ENCODE results near the gene EEF1AKMT3. TPM values are rescaled to one million over a fixed set of nuclear protein-coding genes. Genes with fewer than 3 reads are reported as not detected.

Gene EEF1AKMT3
- total RNA-seq, 3 donors from 2014 or later, result 5.3 to 7.3 (median 6.2) TPM

DNA sequence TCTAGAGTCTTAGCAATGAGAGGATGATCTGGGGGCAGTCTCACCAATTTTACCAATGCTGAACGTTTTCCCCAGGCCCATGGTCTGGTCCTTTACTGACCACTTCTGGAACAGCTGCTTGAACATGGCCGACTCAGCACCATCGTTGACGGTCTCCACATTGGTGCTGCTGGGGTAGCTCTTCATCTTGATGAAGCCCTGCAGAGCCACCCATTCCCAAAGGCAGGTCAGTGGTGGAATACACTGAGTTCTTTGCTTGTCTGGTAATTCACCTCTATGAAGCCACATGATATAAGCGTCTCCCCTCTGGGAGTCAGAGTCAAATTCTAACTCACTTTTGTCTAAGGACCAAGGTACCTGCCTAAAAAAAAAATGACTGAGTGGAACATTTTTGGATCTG is 35.9 kb downstream of the EEF1AKMT3 start:
- no peak overlapping the region for H3K4me3 ChIP-seq
- DNase-seq (no peak), ATAC-seq (no peak)
- intact Hi-C loops (cut with DNase I, micrococcal nuclease), result loop anchor here in 1 of 2 donors (10.0 kb wide), 1 partner anchor 96 kb away; no protein-coding TSS in a partner anchor
- TF ChIP-seq, protein P1, sequence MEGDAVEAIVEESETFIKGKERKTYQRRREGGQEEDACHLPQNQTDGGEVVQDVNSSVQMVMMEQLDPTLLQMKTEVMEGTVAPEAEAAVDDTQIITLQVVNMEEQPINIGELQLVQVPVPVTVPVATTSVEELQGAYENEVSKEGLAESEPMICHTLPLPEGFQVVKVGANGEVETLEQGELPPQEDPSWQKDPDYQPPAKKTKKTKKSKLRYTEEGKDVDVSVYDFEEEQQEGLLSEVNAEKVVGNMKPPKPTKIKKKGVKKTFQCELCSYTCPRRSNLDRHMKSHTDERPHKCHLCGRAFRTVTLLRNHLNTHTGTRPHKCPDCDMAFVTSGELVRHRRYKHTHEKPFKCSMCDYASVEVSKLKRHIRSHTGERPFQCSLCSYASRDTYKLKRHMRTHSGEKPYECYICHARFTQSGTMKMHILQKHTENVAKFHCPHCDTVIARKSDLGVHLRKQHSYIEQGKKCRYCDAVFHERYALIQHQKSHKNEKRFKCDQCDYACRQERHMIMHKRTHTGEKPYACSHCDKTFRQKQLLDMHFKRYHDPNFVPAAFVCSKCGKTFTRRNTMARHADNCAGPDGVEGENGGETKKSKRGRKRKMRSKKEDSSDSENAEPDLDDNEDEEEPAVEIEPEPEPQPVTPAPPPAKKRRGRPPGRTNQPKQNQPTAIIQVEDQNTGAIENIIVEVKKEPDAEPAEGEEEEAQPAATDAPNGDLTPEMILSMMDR (IDR thresholded peaks at IDR 0.05), result no peak
- H3K4me1 ChIP-seq (ENCODE audit: low read depth), result no peaks in the 10 kb centered on the region
- H3K9me3 ChIP-seq, result no peaks in the 10 kb centered on the region
- no peaks in the 10 kb centered on the region for H3K36me3 ChIP-seq (ENCODE audit: low read depth)

DNA sequence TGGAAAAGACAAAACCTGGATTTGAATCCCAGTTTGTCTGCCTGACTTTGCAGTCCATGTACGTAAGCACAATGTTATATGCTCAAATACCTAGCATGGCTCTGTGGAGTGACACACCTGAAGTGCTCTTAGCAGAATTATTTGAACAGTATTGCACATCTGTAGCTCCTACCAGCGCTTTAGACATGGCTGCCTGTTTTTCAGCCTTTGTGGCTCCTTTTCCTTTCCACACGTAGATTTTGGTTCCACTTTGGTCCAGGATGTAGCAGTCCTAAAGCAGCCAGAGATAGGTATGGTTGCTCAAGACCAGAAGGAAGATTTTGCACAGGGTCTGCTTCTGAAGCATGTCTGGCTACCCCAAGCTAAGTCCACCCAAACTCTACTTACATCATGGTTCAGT is 37.0 kb downstream of the EEF1AKMT3 start:
- TF ChIP-seq, protein P1 (IDR thresholded peaks at IDR 0.05), result no peak
- H3K4me1 ChIP-seq (ENCODE audit: low read depth), result no peaks in the 10 kb centered on the region
- intact Hi-C loops (cut with DNase I, micrococcal nuclease), result loop anchor here in 1 of 2 donors (10.0 kb wide), 1 partner anchor 95 kb away; no protein-coding TSS in a partner anchor
- no peak for DNase-seq
- ATAC-seq, result no peak
- no peak overlapping the region for H3K4me3 ChIP-seq
- H3K36me3 ChIP-seq (ENCODE audit: low read depth), result no peaks in the 10 kb centered on the region
- no peaks in the 10 kb centered on the region for H3K9me3 ChIP-seq

GRCh38 chr12:57810450-57810849 is 38.0 kb downstream of the EEF1AKMT3 start:
- DNase-seq, result no peak
- Histone ChIP-seq H3K4me1 (ENCODE audit: low read depth) (no peaks in the 10 kb centered on the region), H3K9me3 (no peaks in the 10 kb centered on the region), H3K4me3 (no peak overlapping the region), H3K36me3 (ENCODE audit: low read depth) (no peaks in the 10 kb centered on the region)
- intact Hi-C loops (cut with DNase I, micrococcal nuclease), result no loop called here
- TF ChIP-seq, protein P1 (IDR thresholded peaks at IDR 0.05), result no peak
- peak; percentile 49 for ATAC-seq

DNA sequence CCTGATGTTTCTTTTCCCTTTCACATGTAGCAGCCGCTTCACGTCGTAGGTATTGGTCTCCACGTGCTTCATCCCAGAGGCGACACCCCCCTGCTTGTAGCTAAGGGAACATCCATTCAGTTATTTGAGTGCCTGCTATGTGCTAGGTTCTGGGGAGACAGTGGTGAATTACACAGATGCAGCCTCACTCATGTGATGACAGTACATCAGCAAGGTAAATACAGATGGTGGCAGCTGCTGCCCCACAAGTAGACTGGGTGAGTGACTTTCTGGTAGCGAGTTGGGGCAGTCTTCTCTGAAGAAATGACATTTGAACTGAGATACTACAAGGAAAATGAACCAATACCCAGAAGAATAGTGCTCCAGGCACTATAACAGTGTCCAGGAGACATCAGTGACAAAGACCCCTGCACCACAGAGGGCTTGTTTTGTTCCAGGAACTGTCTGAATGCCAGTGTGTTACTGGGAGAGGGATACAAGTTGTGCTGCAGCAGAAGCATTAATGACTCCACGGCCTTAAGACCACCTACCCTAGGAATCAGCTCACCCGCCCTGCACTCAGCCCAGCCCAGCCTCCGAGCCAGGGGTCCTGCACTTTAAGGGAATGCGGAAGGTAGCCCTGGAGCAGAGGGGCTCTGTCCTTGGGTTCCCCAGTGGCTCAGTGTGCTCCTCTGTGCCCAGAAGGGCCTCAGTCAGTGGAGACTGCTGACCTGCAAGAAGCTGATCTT is 38.8 kb downstream of the EEF1AKMT3 start:
- intact Hi-C loops (cut with DNase I, micrococcal nuclease), result no loop called here
- Histone ChIP-seq H3K36me3 (ENCODE audit: low read depth) (no peaks in the 10 kb centered on the region), H3K4me3 (no peak overlapping the region), H3K9me3 (no peaks in the 10 kb centered on the region), H3K4me1 (ENCODE audit: low read depth) (no peaks in the 10 kb centered on the region)
- TF ChIP-seq, protein P1 (IDR thresholded peaks at IDR 0.05), result no peak
- ATAC-seq, result no peak
- no peak for DNase-seq

GRCh38 chr12:57813111-57813970 is 40.9 kb downstream of the EEF1AKMT3 start:
- Histone ChIP-seq H3K4me1 (ENCODE audit: low read depth) (peaks cover 16% of the 10 kb centered on the region), H3K4me3 (no peak overlapping the region), H3K9me3 (no peaks in the 10 kb centered on the region), H3K36me3 (ENCODE audit: low read depth) (no peaks in the 10 kb centered on the region)
- TF ChIP-seq, protein P1 (IDR thresholded peaks at IDR 0.05), result no peak
- no peak for ATAC-seq
- intact Hi-C loops (cut with DNase I, micrococcal nuclease), result no loop called here
- no peak for DNase-seq

Measured in mucosa of descending colon (tissue), 3 donors.